HepG2 (cell line): ENCODE results near the gene SPAG4. TPM values are rescaled to one million over a fixed set of nuclear protein-coding genes. Genes with fewer than 3 reads are reported as not detected.

ENCODE experiments used
- HNF4G ChIP-seq, 2 experiments: sonication (generic) in 1 of 2; formaldehyde crosslinking in 1 of 2; IDR thresholded peaks; 2 replicates each; pipeline versions ENCODE4 v1.4.0 to v1.6.1; 2011 to 2020; ENCODE audit warnings: borderline replicate concordance in 2 of 2, low read depth in 2 of 2, mild to moderate bottlenecking in 2 of 2, low read length in 1 of 2, missing genetic modification reagents in 1 of 2, moderate library complexity in 1 of 2
- HNRNPL ChIP-seq: fragments of 200-400 bp; formaldehyde crosslinking; IDR thresholded peaks from 2 replicates; pipeline ENCODE4 v1.6.1; 2017; ENCODE audit warnings: mild to moderate bottlenecking, low read depth, low read length
- KDM2A ChIP-seq: sonication (generic); formaldehyde crosslinking; IDR thresholded peaks from 2 replicates; pipeline ENCODE4 v1.4.0; 2020; ENCODE audit warnings: low read depth, missing genetic modification reagents, borderline replicate concordance
- KLF11 ChIP-seq: IDR thresholded peaks from 2 replicates; pipeline ENCODE4 v1.6.1; 2016; ENCODE audit warnings: missing compliant biosample characterization
- NFKB2 ChIP-seq: sonication (generic); formaldehyde crosslinking; IDR thresholded peaks from 2 replicates; pipeline ENCODE4 v1.4.0; 2020; ENCODE audit warnings: missing genetic modification reagents, borderline replicate concordance
- RBM39 ChIP-seq: fragments of 200-400 bp; formaldehyde crosslinking; IDR thresholded peaks from one replicate; pipeline ENCODE4 v1.6.1; 2018; ENCODE audit warnings: antibody characterized with exemption, mild to moderate bottlenecking, low read depth, low read length; ENCODE audit not compliant: poor library complexity, severe bottlenecking
- RELA ChIP-seq: sonication (generic); formaldehyde crosslinking; IDR thresholded peaks from 2 replicates; pipeline ENCODE4 v1.4.0; 2020; ENCODE audit warnings: missing genetic modification reagents
- TFE3 ChIP-seq: IDR thresholded peaks from 2 replicates; pipeline ENCODE4 v1.6.1; 2016
- ZKSCAN5 ChIP-seq: sonication (generic); formaldehyde crosslinking; IDR thresholded peaks from 2 replicates; pipeline ENCODE4 v1.5.1; 2020; ENCODE audit warnings: mild to moderate bottlenecking, missing genetic modification reagents
- ZNF17 ChIP-seq: sonication (generic); formaldehyde crosslinking; IDR thresholded peaks from 2 replicates; pipeline ENCODE4 v1.5.0; 2020; ENCODE audit warnings: mild to moderate bottlenecking, missing genetic modification reagents
- ZNF263 ChIP-seq: sonication (generic); formaldehyde crosslinking; IDR thresholded peaks from 2 replicates; pipeline ENCODE4 v1.4.0; 2020; ENCODE audit warnings: missing genetic modification reagents
- ZNF3 ChIP-seq: IDR thresholded peaks from 2 replicates; pipeline ENCODE4 v1.7.0; 2017; ENCODE audit warnings: inconsistent platforms
- ZNF30 ChIP-seq: sonication (generic); formaldehyde crosslinking; IDR thresholded peaks from 2 replicates; pipeline ENCODE4 v1.5.0; 2020; ENCODE audit warnings: mild to moderate bottlenecking, missing genetic modification reagents
- ZNF33B ChIP-seq: sonication (generic); formaldehyde crosslinking; IDR thresholded peaks from 2 replicates; pipeline ENCODE4 v1.5.1; 2020; ENCODE audit warnings: mild to moderate bottlenecking, missing genetic modification reagents
- ZNF747 ChIP-seq: sonication (generic); formaldehyde crosslinking; IDR thresholded peaks from 2 replicates; pipeline ENCODE4 v1.8.1; 2023; ENCODE audit warnings: missing genetic modification reagents, mild to moderate bottlenecking, borderline replicate concordance
- polyA plus RNA-seq, 8 experiments: library from polyadenylated mRNA; depleted of rRNA in 3 of 8; stranded (reverse) in 7 of 8; unstranded in 1 of 8; fragments of >200 nt; fragmentation: Illumina TruSeq in 4 of 8; extraction: Trizol in 4 of 8; gene quantifications; 2 replicates each; pipeline versions ENCODE4 v1.2.1 to v1.2.3, GENCODE V29; 2011 to 2016; ENCODE audit warnings: low read depth in 4 of 8, missing spikeins in 1 of 8, mixed read lengths in 1 of 8; ENCODE audit not compliant: insufficient read depth in 1 of 8
- total RNA-seq, 5 experiments: library from RNA; depleted of rRNA; stranded (reverse); fragments of >200 nt; fragmentation: Illumina TruSeq; extraction: Trizol; gene quantifications; 2 replicates each; pipeline ENCODE4 v1.2.3, GENCODE V29; 2016; ENCODE audit warnings: low read depth in 1 of 5
- TF ChIP-seq, protein P1 (sequence below): sonication (generic); formaldehyde crosslinking; IDR thresholded peaks from 2 replicates; pipeline ENCODE4 v1.8.1; 2022; ENCODE audit warnings: low read depth, mild to moderate bottlenecking, missing genetic modification reagents
- TF ChIP-seq, protein P2 (sequence below): sonication (generic); formaldehyde crosslinking; IDR thresholded peaks from 2 replicates; pipeline ENCODE4 v1.4.0; 2020; ENCODE audit warnings: missing genetic modification reagents
- TF ChIP-seq, protein P3 (sequence below): sonication (generic); formaldehyde crosslinking; IDR thresholded peaks from 2 replicates; pipeline ENCODE4 v1.4.0; 2020; ENCODE audit warnings: missing genetic modification reagents, borderline replicate concordance
- TF ChIP-seq, protein P4 (sequence below): sonication (generic); formaldehyde crosslinking; IDR thresholded peaks from 2 replicates; pipeline ENCODE4 v1.5.0; 2020; ENCODE audit warnings: missing genetic modification reagents

Gene SPAG4
- total and polyA plus RNA-seq, 2 of the 13 experiments (the other 11 are each of a cell fraction or from before 2014, with no cell fraction given): 5.8 to 137 TPM

DNA sequence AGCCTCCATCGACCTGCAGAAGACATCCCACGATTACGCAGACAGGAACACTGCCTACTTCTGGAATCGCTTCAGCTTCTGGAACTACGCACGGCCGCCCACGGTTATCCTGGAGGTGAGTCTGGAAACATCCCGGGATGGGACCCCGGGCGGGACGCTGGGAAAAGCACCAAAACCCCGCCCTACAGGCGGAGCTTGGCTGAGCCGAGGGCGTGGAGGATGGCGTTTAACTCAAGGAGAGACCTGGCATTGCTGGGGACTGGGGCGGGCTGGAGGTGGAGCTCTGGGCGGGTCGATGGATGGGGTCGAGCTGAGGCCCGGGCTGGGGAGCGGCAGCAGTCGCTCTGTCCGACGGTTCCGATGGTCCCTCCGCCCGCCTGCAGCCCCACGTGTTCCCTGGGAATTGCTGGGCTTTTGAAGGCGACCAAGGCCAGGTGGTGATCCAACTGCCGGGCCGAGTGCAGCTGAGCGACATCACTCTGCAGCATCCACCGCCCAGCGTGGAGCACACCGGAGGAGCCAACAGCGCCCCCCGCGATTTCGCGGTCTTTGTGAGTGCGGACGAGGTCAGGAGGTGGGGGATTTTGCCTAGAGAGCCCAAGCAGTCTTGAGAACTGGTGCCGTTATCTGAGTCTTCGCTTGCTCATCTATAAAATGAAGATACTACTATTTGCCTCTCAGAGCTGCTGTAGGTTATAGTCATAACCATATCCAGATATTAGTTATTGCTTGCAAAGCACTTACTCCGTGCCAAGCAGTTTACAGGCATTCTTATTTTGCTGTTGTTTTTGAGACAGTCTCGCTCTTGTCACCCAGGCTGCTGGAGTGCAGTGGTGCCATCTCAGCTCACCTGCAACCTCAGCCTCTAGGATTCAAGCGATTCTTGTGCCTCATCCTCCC, 3.8 kb downstream of the SPAG4 start (continued):
- TF ChIP-seq, protein P1, sequence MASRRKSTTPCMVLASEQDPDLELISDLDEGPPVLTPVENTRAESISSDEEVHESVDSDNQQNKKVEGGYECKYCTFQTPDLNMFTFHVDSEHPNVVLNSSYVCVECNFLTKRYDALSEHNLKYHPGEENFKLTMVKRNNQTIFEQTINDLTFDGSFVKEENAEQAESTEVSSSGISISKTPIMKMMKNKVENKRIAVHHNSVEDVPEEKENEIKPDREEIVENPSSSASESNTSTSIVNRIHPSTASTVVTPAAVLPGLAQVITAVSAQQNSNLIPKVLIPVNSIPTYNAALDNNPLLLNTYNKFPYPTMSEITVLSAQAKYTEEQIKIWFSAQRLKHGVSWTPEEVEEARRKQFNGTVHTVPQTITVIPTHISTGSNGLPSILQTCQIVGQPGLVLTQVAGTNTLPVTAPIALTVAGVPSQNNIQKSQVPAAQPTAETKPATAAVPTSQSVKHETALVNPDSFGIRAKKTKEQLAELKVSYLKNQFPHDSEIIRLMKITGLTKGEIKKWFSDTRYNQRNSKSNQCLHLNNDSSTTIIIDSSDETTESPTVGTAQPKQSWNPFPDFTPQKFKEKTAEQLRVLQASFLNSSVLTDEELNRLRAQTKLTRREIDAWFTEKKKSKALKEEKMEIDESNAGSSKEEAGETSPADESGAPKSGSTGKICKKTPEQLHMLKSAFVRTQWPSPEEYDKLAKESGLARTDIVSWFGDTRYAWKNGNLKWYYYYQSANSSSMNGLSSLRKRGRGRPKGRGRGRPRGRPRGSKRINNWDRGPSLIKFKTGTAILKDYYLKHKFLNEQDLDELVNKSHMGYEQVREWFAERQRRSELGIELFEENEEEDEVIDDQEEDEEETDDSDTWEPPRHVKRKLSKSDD (CRISPR knock-in tag): no peak
- peak; percentile 84 for TF ChIP-seq ZNF263
- peak; percentile 95; the same call in 1 of the 2 replicates for TF ChIP-seq ZNF33B (CRISPR knock-in tag)
- TF ChIP-seq RBM39: peak; percentile 97
- peak; percentile 93; the same call in 1 of the 2 replicates for TF ChIP-seq KLF11 (CRISPR knock-in tag)
- 0 out of 2 replicates have a peak, but pooled peaks have one; percentile 58 for TF ChIP-seq ZNF30 (CRISPR knock-in tag)
- no peak for TF ChIP-seq ZKSCAN5
- TF ChIP-seq, protein P2, sequence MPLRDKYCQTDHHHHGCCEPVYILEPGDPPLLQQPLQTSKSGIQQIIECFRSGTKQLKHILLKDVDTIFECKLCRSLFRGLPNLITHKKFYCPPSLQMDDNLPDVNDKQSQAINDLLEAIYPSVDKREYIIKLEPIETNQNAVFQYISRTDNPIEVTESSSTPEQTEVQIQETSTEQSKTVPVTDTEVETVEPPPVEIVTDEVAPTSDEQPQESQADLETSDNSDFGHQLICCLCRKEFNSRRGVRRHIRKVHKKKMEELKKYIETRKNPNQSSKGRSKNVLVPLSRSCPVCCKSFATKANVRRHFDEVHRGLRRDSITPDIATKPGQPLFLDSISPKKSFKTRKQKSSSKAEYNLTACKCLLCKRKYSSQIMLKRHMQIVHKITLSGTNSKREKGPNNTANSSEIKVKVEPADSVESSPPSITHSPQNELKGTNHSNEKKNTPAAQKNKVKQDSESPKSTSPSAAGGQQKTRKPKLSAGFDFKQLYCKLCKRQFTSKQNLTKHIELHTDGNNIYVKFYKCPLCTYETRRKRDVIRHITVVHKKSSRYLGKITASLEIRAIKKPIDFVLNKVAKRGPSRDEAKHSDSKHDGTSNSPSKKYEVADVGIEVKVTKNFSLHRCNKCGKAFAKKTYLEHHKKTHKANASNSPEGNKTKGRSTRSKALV (CRISPR knock-in tag): peak; percentile 65
- TF ChIP-seq HNF4G (IDR thresholded peaks at IDR 0.05; ENCODE audit: borderline replicate concordance, low read depth, low read length): no peak; the same call in 1 of the 2 replicates
- TF ChIP-seq HNF4G (CRISPR knock-in tag; IDR thresholded peaks at IDR 0.05; ENCODE audit: borderline replicate concordance, low read depth): peak; percentile 73; the same call in 1 of the 2 replicates
- TF ChIP-seq, protein P3, sequence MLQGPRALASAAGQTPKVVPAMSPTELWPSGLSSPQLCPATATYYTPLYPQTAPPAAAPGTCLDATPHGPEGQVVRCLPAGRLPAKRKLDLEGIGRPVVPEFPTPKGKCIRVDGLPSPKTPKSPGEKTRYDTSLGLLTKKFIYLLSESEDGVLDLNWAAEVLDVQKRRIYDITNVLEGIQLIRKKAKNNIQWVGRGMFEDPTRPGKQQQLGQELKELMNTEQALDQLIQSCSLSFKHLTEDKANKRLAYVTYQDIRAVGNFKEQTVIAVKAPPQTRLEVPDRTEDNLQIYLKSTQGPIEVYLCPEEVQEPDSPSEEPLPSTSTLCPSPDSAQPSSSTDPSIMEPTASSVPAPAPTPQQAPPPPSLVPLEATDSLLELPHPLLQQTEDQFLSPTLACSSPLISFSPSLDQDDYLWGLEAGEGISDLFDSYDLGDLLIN: 0 out of 2 replicates have a peak, but pooled peaks have one; percentile 21
- TF ChIP-seq ZNF17 (CRISPR knock-in tag): no peak
- peak; percentile 68; the same call in 1 of the 2 replicates for TF ChIP-seq ZNF747 (CRISPR knock-in tag)
- TF ChIP-seq ZNF3 (CRISPR knock-in tag): no peak
- TF ChIP-seq TFE3 (CRISPR knock-in tag): peak; percentile 70; the same call in 1 of the 2 replicates
- TF ChIP-seq HNRNPL: 0 out of 2 replicates have a peak, but pooled peaks have one; percentile 31
- peak; percentile 96 for TF ChIP-seq RELA
- TF ChIP-seq NFKB2: peak; percentile 96
- TF ChIP-seq, protein P4, sequence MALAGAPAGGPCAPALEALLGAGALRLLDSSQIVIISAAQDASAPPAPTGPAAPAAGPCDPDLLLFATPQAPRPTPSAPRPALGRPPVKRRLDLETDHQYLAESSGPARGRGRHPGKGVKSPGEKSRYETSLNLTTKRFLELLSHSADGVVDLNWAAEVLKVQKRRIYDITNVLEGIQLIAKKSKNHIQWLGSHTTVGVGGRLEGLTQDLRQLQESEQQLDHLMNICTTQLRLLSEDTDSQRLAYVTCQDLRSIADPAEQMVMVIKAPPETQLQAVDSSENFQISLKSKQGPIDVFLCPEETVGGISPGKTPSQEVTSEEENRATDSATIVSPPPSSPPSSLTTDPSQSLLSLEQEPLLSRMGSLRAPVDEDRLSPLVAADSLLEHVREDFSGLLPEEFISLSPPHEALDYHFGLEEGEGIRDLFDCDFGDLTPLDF (CRISPR knock-in tag): peak; percentile 88
- TF ChIP-seq KDM2A: peak; percentile 99; the same call in 1 of the 2 replicates
